K562 (cell line): ENCODE results near the gene SERHL2. TPM values are rescaled to one million over a fixed set of nuclear protein-coding genes. Genes with fewer than 3 reads are reported as not detected.
A peak's percentile ranks its signal among the peaks of the same experiment; 100 is the strongest.

Experiments used
- ATAC-seq: fragments of 200-7000 bp; cut with Tn5 transposase; 3 replicates; pipeline ENCODE4 v1.9.1; 2020; ENCODE audit warnings: moderate library complexity
- BruUV-seq: library from RNA; stranded (reverse); fragments of 400-500 nt; replicated peaks from 2 replicates; lab custom pipeline; 2021; lab: Mats Ljungman, UMichigan
- CTCF ChIA-PET: fragments of 300-600 bp; formaldehyde crosslinking; extraction: SDS; loops from one replicate; lab custom pipeline; 2021; ENCODE audit warnings: low intra/inter-chr PET ratio; lab: Yijun Ruan, JAX
- POLR2A ChIA-PET: fragments of 300-600, 350-650 bp; sonication (Branson Sonifier 250); formaldehyde crosslinking; extraction: SDS; loops from one replicate; lab custom pipeline; 2021; ENCODE audit warnings: antibody characterized with exemption, inconsistent platforms; lab: Yijun Ruan, JAX
- DNase-seq, 4 experiments: peaks; one replicate each; pipeline versions ENCODE4 v3.0.0 to v3.0.0-alpha.2; 2011 to 2018; ENCODE audit warnings: low spot score in 3 of 4, mixed read lengths in 3 of 4; ENCODE audit errors: extremely low read depth in 1 of 4
- FAIRE-seq: peaks from 2 replicates; lab custom pipeline; 2011; peaks lifted over from hg19 to GRCh38; lab: Jason Lieb, UNC
- H2AFZ ChIP-seq: 2 replicates; pipeline ENCODE4 v1.6.0; 2011; ENCODE audit warnings: low read depth, low read length, control low read depth, inconsistent platforms
- H3K27ac ChIP-seq: fragments of 200-600 bp; 3 replicates; pipeline ENCODE4 v1.8.0; 2011; ENCODE audit warnings: low read depth, mild to moderate bottlenecking, control low read depth, inconsistent platforms, low read length, moderate library complexity, mixed read lengths; ENCODE audit errors: extremely low read depth
- H3K27me3 ChIP-seq, 2 experiments: fragments of 300-600 bp in 1 of 2; 2 replicates in 1 of 2; 3 replicates in 1 of 2; pipeline versions ENCODE4 v1.6.0 to v1.8.0; 2011; ENCODE audit warnings: inconsistent platforms in 2 of 2, low read length in 2 of 2, mild to moderate bottlenecking in 1 of 2, mixed read lengths in 1 of 2, moderate library complexity in 1 of 2; ENCODE audit not compliant: control insufficient read depth in 2 of 2, insufficient read depth in 2 of 2
- H3K36me3 ChIP-seq: fragments of 300-600 bp; 3 replicates; pipeline ENCODE4 v1.8.0; 2011; ENCODE audit warnings: mild to moderate bottlenecking, low read length, inconsistent platforms; ENCODE audit not compliant: control insufficient read depth, insufficient read depth
- H3K4me1 ChIP-seq, 2 experiments: fragments of 200-600 bp in 1 of 2; replicated peaks in 1 of 2; 2 replicates in 1 of 2; 3 replicates in 1 of 2; pipeline versions ENCODE4 v1.5.1 to v1.8.0; 2011; ENCODE audit warnings: inconsistent platforms in 2 of 2, low read length in 2 of 2, mild to moderate bottlenecking in 1 of 2, mixed read lengths in 1 of 2, moderate library complexity in 1 of 2; ENCODE audit not compliant: control insufficient read depth in 2 of 2, insufficient read depth in 2 of 2
- H3K4me2 ChIP-seq: 2 replicates; pipeline ENCODE4 v1.6.1; 2011; ENCODE audit warnings: low read length, control low read depth, inconsistent platforms, mixed read lengths; ENCODE audit not compliant: insufficient read depth
- H3K4me3 ChIP-seq: fragments of 200-600 bp; sonication (generic), shearing (Covaris generic); 2 replicates; pipeline ENCODE4 v1.5.1; 2016; ENCODE audit warnings: control low read depth, inconsistent platforms
- H3K79me2 ChIP-seq: fragments of 200-600 bp; 3 replicates; pipeline ENCODE4 v1.8.0; 2011; ENCODE audit warnings: low read length, inconsistent platforms; ENCODE audit not compliant: control insufficient read depth, insufficient read depth
- H3K9ac ChIP-seq, 2 experiments: 2 replicates each; pipeline versions ENCODE4 v1.6.0 to v1.6.1; 2011; ENCODE audit warnings: low read depth in 2 of 2, low read length in 2 of 2, control low read depth in 1 of 2, inconsistent platforms in 1 of 2, mild to moderate bottlenecking in 1 of 2, mixed read lengths in 1 of 2; ENCODE audit not compliant: insufficient read depth in 1 of 2
- H3K9me1 ChIP-seq: one replicate; pipeline ENCODE4 v1.6.0; 2011; ENCODE audit warnings: inconsistent platforms, mild to moderate bottlenecking, low read length, moderate library complexity; ENCODE audit not compliant: control insufficient read depth, insufficient read depth
- H3K9me3 ChIP-seq: replicated peaks from 2 replicates; pipeline ENCODE4 v1.5.1; 2011; ENCODE audit warnings: low read depth, low read length, inconsistent platforms; ENCODE audit not compliant: control insufficient read depth, insufficient read depth
- H4K20me1 ChIP-seq: replicated peaks from 2 replicates; pipeline ENCODE4 v1.6.1; 2011; ENCODE audit warnings: low read length, inconsistent platforms, mixed read lengths; ENCODE audit not compliant: control insufficient read depth, insufficient read depth
- ARHGAP35 ChIP-seq: fragments of 450-650 bp; IDR thresholded peaks from 2 replicates; pipeline ENCODE4 v1.6.1; 2018; ENCODE audit not compliant: partially characterized antibody
- HDAC3 ChIP-seq: fragments of 450-650 bp; IDR thresholded peaks from 2 replicates; pipeline ENCODE4 v1.6.1; 2018; ENCODE audit warnings: borderline replicate concordance, mild to moderate bottlenecking, moderate library complexity; ENCODE audit not compliant: partially characterized antibody
- SUPT5H ChIP-seq: fragments of 450-650 bp; IDR thresholded peaks from 2 replicates; pipeline ENCODE4 v1.6.1; 2016
- WGBS: fragments of 100-300 bp; shearing (Covaris generic); methylation state at CpG from one replicate; pipeline ENCODE4 v1.1.6; 2016; ENCODE audit warnings: low coverage, mixed read lengths; ENCODE audit not compliant: insufficient coverage; ENCODE audit errors: missing lambda C conversion rate; 5-methylcytosine and 5-hydroxymethylcytosine counted together
- in situ Hi-C: fragments of 300-500 bp; cut with MboI; formaldehyde crosslinking; loops from 4 replicates; pipeline ENCODE4 v1.15.0; 2018; ENCODE audit warnings: inconsistent platforms, mixed read lengths
- intact Hi-C: fragments of 100-400 bp; cut with micrococcal nuclease; formaldehyde crosslinking; loops from 2 replicates; pipeline ENCODE4 v1.14.2; 2022
- polyA plus RNA-seq, 8 experiments: library from polyadenylated mRNA; depleted of rRNA in 4 of 8; stranded (reverse) in 5 of 8; unstranded in 3 of 8; fragments of >200 nt; fragmentation: Nextera tagmentation in 2 of 8; fragmentation: Illumina TruSeq in 1 of 8; extraction: Ambion mirVana in 2 of 8; extraction: Trizol in 1 of 8; gene quantifications; 2 replicates each; pipeline versions ENCODE4 v1.2.1 to v1.2.3, GENCODE V29; 2011 to 2014; ENCODE audit warnings: inconsistent platforms in 1 of 8, missing spikeins in 1 of 8
- total RNA-seq, 7 experiments: library from RNA; depleted of rRNA in 6 of 7; stranded (reverse); fragments of >200 nt in 6 of 7; fragmentation: Illumina TruSeq in 2 of 7; extraction: Trizol in 2 of 7; gene quantifications; 2 replicates each; pipeline versions ENCODE4 v1.2.1 to v1.2.3, GENCODE V29; 2011 to 2021; ENCODE audit warnings: low replicate concordance in 1 of 7
- TF ChIP-seq, protein P1 (sequence below): sonication (generic); formaldehyde crosslinking; IDR thresholded peaks from 2 replicates; pipeline ENCODE4 v1.8.0; 2022; ENCODE audit warnings: mild to moderate bottlenecking, missing genetic modification reagents

Gene SERHL2
- total and polyA plus RNA-seq, 9 of the 15 experiments (the other 6 are each of a cell fraction or from before 2014, with no cell fraction given) = 19.9 to 62.6 (median 25.2) TPM

DNA sequence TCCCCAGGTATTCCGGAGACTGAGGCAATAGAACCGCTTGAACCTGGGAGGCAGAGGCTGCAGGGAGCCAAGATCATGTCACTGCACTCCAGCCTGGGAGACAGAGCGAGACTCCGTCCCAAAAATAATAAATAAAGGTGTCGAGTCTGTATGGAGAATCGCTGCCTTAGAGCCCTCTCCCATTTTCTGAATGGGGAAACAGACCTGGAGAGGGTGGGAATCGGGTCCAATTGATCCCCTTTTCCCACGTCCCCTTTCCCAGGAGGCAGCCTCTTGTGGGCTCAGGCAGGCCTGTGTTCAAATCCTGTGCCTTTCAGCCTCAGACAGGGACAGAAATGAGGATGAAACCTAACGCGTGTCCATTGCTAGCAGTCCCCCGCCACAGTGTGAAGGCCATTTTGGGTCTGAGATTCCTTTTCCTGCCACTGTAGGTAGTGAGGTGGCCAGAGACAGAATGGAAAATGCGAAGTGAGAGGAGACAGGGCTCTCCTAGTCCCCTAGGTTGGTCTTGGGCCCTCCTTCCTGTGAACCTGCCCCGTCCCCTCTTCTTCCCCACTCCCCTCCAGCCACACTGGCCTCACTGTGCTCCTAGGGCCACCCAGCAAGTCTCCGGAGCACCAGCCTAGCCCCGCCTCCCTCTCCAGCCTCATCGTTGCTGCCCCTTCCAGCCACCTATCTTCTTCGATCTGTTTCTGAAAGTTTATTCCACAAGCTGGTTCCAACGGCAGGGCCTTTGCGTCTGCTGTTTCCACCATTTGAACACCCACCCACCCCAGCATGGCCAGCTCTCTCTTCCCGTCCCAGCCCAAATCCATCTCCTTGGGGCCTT lies 63.6 kb downstream of the SERHL2 start:
- BruUV-seq = no TSS peak
- no peaks in the 10 kb centered on the region for H3K27me3 ChIP-seq
- POLR2A ChIA-PET = interaction anchor here (2.2 to 3.1 kb wide), 2 partner anchors 8 to 20 kb away, joined by 13 to 46 read pairs; no protein-coding TSS in a partner anchor
- in situ Hi-C loops (no loop called here), intact Hi-C loops (no loop called here)
- no peak overlapping the region for H3K27ac ChIP-seq
- H3K4me3 ChIP-seq = no peak overlapping the region
- H3K9me3 ChIP-seq = no peaks in the 10 kb centered on the region
- no peak overlapping the region for H3K4me2 ChIP-seq
- DNase-seq = no peak
- 0 out of 2 replicates have a peak, but pooled peaks cover 8% of the 10 kb centered on the region for H4K20me1 ChIP-seq
- TF ChIP-seq, protein P1, sequence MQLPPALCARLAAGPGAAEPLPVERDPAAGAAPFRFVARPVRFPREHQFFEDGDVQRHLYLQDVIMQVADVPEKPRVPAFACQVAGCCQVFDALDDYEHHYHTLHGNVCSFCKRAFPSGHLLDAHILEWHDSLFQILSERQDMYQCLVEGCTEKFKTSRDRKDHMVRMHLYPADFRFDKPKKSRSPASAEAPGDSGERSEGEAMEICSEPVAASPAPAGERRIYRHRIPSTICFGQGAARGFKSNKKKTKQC (CRISPR knock-in tag) = no peak
- TF ChIP-seq HDAC3 = no peak
- TF ChIP-seq ARHGAP35 = no peak
- 0 out of 2 replicates have a peak, but pooled peaks have one; percentile 20 for TF ChIP-seq SUPT5H
- WGBS = 71% methylated on average over 14 of the region's 20 CpGs
- CTCF ChIA-PET = no interaction called here
- H2AFZ ChIP-seq = no peak overlapping the region
- H3K36me3 ChIP-seq = peaks cover 32% of the 10 kb centered on the region; the same call in 2 of the 3 replicates
- peaks cover 4% of the 10 kb centered on the region for H3K9me1 ChIP-seq
- no peak for ATAC-seq
- peak overlapping the region in 1 of 2 experiments; percentile 68; a peak in 2 of 4 replicates for H3K9ac ChIP-seq
- peaks cover 22% of the 10 kb centered on the region for H3K79me2 ChIP-seq
- FAIRE-seq = no peak
- peaks cover 25 to 65% of the 10 kb centered on the region in 2 experiments; a peak in 4 of 5 replicates for H3K4me1 ChIP-seq
